HG02943 (cell line): ENCODE measurements around the gene MAD1L1.

Experiments used
- ATAC-seq: cut with Tn5 transposase; IDR thresholded peaks from one replicate; pipeline ENCODE4 v1.9.1; 2021; ENCODE audit warnings: mild to moderate bottlenecking, low read depth, moderate library complexity; ENCODE audit not compliant: unreplicated experiment

MAD1L1 gene

GRCh38 chr7:2019711-2020511, 212.8 kb downstream of the MAD1L1 start:
- ATAC-seq = no peak

- ATAC-seq = no peak
Measured at GRCh38 chr7:2019461-2019710, 213.4 kb downstream of the MAD1L1 start.

- ATAC-seq = no peak
Measured at GRCh38 chr7:2018569-2019460, 213.9 kb downstream of the MAD1L1 start.

- no peak for ATAC-seq
Measured at GRCh38 chr7:2017914-2018568, 214.7 kb downstream of the MAD1L1 start.

GRCh38 chr7:2017481-2017891, 215.3 kb downstream of the MAD1L1 start:
- no peak for ATAC-seq

GRCh38 chr7:2016761-2017480, 215.8 kb downstream of the MAD1L1 start:
- no peak for ATAC-seq

GRCh38 chr7:2016021-2016631, 216.6 kb downstream of the MAD1L1 start:
- ATAC-seq = no peak

- no peak for ATAC-seq
Measured at GRCh38 chr7:2015251-2015871, 217.4 kb downstream of the MAD1L1 start.

- no peak for ATAC-seq
Measured at GRCh38 chr7:2014391-2015241, 218.1 kb downstream of the MAD1L1 start.

- ATAC-seq = no peak
Measured at GRCh38 chr7:2013381-2014311, 219.1 kb downstream of the MAD1L1 start.

GRCh38 chr7:2012981-2013380, 219.8 kb downstream of the MAD1L1 start:
- no peak for ATAC-seq

GRCh38 chr7:2012044-2012900, 220.5 kb downstream of the MAD1L1 start:
- ATAC-seq = no peak

GRCh38 chr7:2011266-2012043, 221.3 kb downstream of the MAD1L1 start:
- ATAC-seq = no peak

- ATAC-seq = no peak
Measured at GRCh38 chr7:2010551-2011265, 222.0 kb downstream of the MAD1L1 start.

GRCh38 chr7:2010101-2010500, 222.6 kb downstream of the MAD1L1 start:
- ATAC-seq = no peak
